ENCODE measurements around the gene SYNC. TPM values are rescaled to one million over a fixed set of nuclear protein-coding genes. Genes with fewer than 3 reads are reported as not detected.
"Not testable (repeated sequence)": the region's sequence is repeated elsewhere in the genome, so short reads cannot be mapped to it uniquely, and the experiment has no call there.

Gene SYNC
- total and polyA plus RNA-seq, 5 donors: 14.1 to 33.6 (median 20.2) TPM

- DNase-seq: peak in 1 of 3 donors; percentile 14
- WGBS: 86% methylated on average over 4 of the region's 4 CpGs
- Histone ChIP-seq H3K27ac (ENCODE audit: low read length) (no peak overlapping the region), H3K4me1 (ENCODE audit: control insufficient read depth, insufficient read depth, low read length) (peaks cover under 1% of the 10 kb centered on the region), H3K27me3 (ENCODE audit: control insufficient read depth, insufficient read depth) (no peaks in the 10 kb centered on the region), H3K9me3 (ENCODE audit: control insufficient read depth, low read length) (no peaks in the 10 kb centered on the region), H3K4me3 (ENCODE audit: low read length) (no peak overlapping the region)
- intact Hi-C loops (cut with DNase I): loop anchor here in 2 of 4 donors (10.0 kb wide), 3 partner anchors 55 to 365 kb away; partner anchors contain the start of genes AZIN2 (in 1 of the 2) and FNDC5 (in 1 of the 2)
- no peak for ATAC-seq
Observed at GRCh38 chr1:32719681-32720275, 17.2 kb upstream of the SYNC start.

DNA sequence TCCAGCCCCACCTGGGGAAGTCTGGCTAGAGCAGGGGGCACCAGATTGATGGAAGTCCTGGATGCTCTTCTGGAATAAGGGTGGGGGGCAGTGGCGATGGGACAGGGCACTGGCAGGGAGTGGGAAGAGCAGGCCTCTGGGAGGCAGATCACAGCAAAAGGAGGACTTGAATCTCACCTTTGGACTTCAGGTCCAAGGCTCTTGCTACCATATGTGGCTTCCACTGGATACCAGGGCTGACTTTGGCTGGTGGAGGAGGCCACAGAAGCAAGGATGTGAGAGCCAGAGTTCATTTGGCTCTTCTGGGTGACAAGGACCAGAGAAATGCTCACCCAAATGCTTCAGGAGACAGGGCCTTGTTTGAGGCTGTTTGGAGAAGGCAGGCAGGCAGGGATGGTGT, 16.0 kb upstream of the SYNC start:
- no peaks in the 10 kb centered on the region for H3K27me3 ChIP-seq (ENCODE audit: control insufficient read depth, insufficient read depth)
- H3K27ac ChIP-seq (ENCODE audit: low read length): no peak overlapping the region
- peak in 1 of 3 donors; percentile 10 for DNase-seq
- WGBS: 90% methylated on average over 1 of the region's 1 CpG
- no peaks in the 10 kb centered on the region for H3K9me3 ChIP-seq (ENCODE audit: control insufficient read depth, low read length)
- intact Hi-C loops (cut with DNase I): loop anchor here in 2 of 4 donors (10.0 kb wide), 3 partner anchors 56 to 366 kb away; partner anchors contain the start of genes AZIN2 (in 1 of the 2) and FNDC5 (in 1 of the 2)
- ATAC-seq: no peak
- no peaks in the 10 kb centered on the region for H3K4me1 ChIP-seq (ENCODE audit: control insufficient read depth, insufficient read depth, low read length)
- no peak overlapping the region for H3K4me3 ChIP-seq (ENCODE audit: low read length)

DNA sequence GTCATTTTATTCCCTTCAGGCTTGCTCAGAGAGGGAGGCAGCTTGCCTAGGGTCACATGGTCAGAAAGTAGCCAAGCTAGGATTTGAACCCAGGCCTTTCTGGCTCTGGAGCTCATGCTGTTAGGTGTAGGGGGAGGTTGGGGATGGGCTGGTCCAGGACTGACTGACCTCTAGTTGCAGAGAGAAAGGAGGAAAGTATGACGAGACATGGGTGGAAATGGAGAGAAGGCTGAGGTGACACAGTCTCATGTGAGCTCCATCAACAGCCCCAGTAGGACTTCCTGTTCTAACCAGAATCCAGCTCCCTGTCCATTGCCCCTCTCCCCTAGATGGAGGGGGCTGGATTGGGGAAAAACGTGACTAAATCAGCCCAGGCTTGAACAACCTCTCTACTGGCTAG, 15.5 kb upstream of the SYNC start:
- H3K27ac ChIP-seq (ENCODE audit: low read length): no peak overlapping the region
- intact Hi-C loops (cut with DNase I): loop anchor here in 2 of 4 donors (10.0 kb wide), 3 partner anchors 57 to 367 kb away; partner anchors contain the start of genes AZIN2 (in 1 of the 2) and FNDC5 (in 1 of the 2)
- H3K4me1 ChIP-seq (ENCODE audit: control insufficient read depth, insufficient read depth, low read length): no peaks in the 10 kb centered on the region
- H3K9me3 ChIP-seq (ENCODE audit: control insufficient read depth, low read length): no peaks in the 10 kb centered on the region
- no peak overlapping the region for H3K4me3 ChIP-seq (ENCODE audit: low read length)
- DNase-seq (no peak), ATAC-seq (no peak)
- WGBS: 74% methylated on average over 2 of the region's 2 CpGs
- H3K27me3 ChIP-seq (ENCODE audit: control insufficient read depth, insufficient read depth): no peaks in the 10 kb centered on the region

DNA sequence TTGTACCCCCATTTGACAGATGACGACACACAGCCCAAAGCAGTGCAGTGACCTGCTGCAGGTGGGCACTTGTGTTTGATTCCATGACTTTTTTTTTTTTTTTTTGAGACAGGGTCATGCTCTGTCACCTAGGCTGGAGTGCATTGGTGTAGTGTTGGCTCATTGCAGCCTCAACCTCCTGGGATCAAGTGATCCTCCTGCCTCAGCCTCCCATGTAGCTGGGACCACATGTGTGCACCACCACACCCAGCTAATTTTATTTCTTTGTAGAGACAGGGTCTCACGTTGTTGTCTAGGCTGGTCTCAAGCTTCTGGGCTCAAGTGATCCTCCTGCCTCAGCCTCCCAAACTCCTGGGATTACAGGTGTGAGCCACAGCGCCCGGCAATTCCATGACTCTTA, 14.9 kb upstream of the SYNC start:
- H3K27ac ChIP-seq (ENCODE audit: low read length): no peak overlapping the region
- intact Hi-C loops (cut with DNase I): loop anchor here in 2 of 4 donors (10.0 kb wide), 3 partner anchors 57 to 367 kb away; partner anchors contain the start of genes AZIN2 (in 1 of the 2) and FNDC5 (in 1 of the 2)
- H3K4me1 ChIP-seq (ENCODE audit: control insufficient read depth, insufficient read depth, low read length): no peaks in the 10 kb centered on the region
- no peak overlapping the region for H3K4me3 ChIP-seq (ENCODE audit: low read length)
- WGBS: 93% methylated on average over 4 of the region's 4 CpGs
- ATAC-seq: no peak
- H3K27me3 ChIP-seq (ENCODE audit: control insufficient read depth, insufficient read depth): no peaks in the 10 kb centered on the region
- DNase-seq: peak in 1 of 3 donors; percentile 8
- H3K9me3 ChIP-seq (ENCODE audit: control insufficient read depth, low read length): no peaks in the 10 kb centered on the region

GRCh38 chr1:32716312-32717148, 14.0 kb upstream of the SYNC start:
- DNase-seq (peak; percentile 53 to 78 (median 73)), ATAC-seq (peak; percentile 52 to 75)
- intact Hi-C loops (cut with DNase I): loop anchor here in 2 of 4 donors (10.0 kb wide), 3 partner anchors 58 to 368 kb away; partner anchors contain the start of genes AZIN2 (in 1 of the 2) and FNDC5 (in 1 of the 2)
- Histone ChIP-seq H3K27me3 (ENCODE audit: control insufficient read depth, insufficient read depth) (no peaks in the 10 kb centered on the region), H3K4me1 (ENCODE audit: control insufficient read depth, insufficient read depth, low read length) (no peaks in the 10 kb centered on the region), H3K27ac (ENCODE audit: low read length) (no peak overlapping the region), H3K9me3 (ENCODE audit: control insufficient read depth, low read length) (no peaks in the 10 kb centered on the region), H3K4me3 (ENCODE audit: low read length) (no peak overlapping the region)
- 27% methylated on average over 9 of the region's 9 CpGs for WGBS

DNA sequence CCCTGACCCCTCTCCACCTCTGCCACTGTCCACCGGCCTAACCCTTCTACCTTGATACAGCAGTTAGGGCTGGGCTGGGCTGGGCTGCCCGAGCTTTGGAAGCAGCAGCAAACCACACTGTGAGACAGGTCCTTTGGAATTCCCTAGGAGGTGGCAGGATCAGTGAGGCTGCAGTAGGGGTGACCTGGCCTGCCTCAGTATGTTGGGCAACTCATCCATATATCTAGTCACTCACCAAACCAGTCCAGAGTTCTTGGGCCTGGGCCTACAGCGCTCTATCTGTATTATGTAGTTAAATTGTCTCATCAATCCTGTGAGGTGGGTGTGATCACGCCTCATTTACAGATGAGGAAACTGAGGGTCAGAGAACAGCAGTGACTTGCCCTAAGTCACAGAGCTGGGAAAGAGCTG, 13.3 kb upstream of the SYNC start:
- no peaks in the 10 kb centered on the region for H3K4me1 ChIP-seq (ENCODE audit: control insufficient read depth, insufficient read depth, low read length)
- DNase-seq (peak in 1 of 3 donors; percentile 13), ATAC-seq (no peak)
- H3K4me3 ChIP-seq (ENCODE audit: low read length): no peak overlapping the region
- H3K9me3 ChIP-seq (ENCODE audit: control insufficient read depth, low read length): no peaks in the 10 kb centered on the region
- H3K27ac ChIP-seq (ENCODE audit: low read length): no peak overlapping the region
- H3K27me3 ChIP-seq (ENCODE audit: control insufficient read depth, insufficient read depth): no peaks in the 10 kb centered on the region
- WGBS: 96% methylated on average over 4 of the region's 4 CpGs
- intact Hi-C loops (cut with DNase I): loop anchor here in 2 of 4 donors (10.0 kb wide), 3 partner anchors 59 to 369 kb away; partner anchors contain the start of genes AZIN2 (in 1 of the 2) and FNDC5 (in 1 of the 2)

DNA sequence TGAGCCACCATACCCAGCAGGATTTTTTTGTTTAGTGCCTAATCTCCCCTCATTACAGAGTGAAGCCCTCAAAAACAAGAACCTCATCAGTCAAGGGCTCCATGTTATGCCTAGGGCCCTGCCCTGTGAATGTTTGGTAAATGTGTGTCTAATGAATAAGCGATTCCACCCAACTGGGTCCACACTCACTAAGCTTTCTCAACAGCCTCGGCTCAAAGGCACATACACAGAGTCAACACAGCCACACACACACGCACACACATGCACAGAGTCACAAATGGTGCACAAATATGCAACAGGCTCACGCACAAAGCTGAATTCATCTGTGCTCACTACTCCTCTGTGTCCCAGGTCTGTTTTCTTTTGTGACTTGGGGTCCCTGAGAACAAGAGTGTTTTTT, 11.7 kb upstream of the SYNC start:
- no peaks in the 10 kb centered on the region for H3K9me3 ChIP-seq (ENCODE audit: control insufficient read depth, low read length)
- no peaks in the 10 kb centered on the region for H3K27me3 ChIP-seq (ENCODE audit: control insufficient read depth, insufficient read depth)
- intact Hi-C loops (cut with DNase I): loop anchor here in 2 of 4 donors (10.0 kb wide), 3 partner anchors 61 to 371 kb away; partner anchors contain the start of genes AZIN2 (in 1 of the 2) and FNDC5 (in 1 of the 2)
- DNase-seq (no peak), ATAC-seq (no peak)
- H3K27ac ChIP-seq (ENCODE audit: low read length): no peak overlapping the region
- no peak overlapping the region for H3K4me3 ChIP-seq (ENCODE audit: low read length)
- H3K4me1 ChIP-seq (ENCODE audit: control insufficient read depth, insufficient read depth, low read length): no peaks in the 10 kb centered on the region
- WGBS: 86% methylated on average over 4 of the region's 4 CpGs

- no peak overlapping the region for H3K27ac ChIP-seq (ENCODE audit: low read length)
- H3K4me3 ChIP-seq (ENCODE audit: low read length): no peak overlapping the region
- 86% methylated on average over 10 of the region's 10 CpGs for WGBS
- H3K27me3 ChIP-seq (ENCODE audit: control insufficient read depth, insufficient read depth): no peaks in the 10 kb centered on the region
- intact Hi-C loops (cut with DNase I): loop anchor here in 3 of 4 donors (2.0 to 10.0 kb wide), 4 partner anchors 60 to 372 kb away; partner anchors contain the start of genes AZIN2 (in 1 of the 3) and FNDC5 (in 1 of the 3)
- ATAC-seq: no peak
- peak in 1 of 3 donors; percentile 19 for DNase-seq
- no peaks in the 10 kb centered on the region for H3K4me1 ChIP-seq (ENCODE audit: control insufficient read depth, insufficient read depth, low read length)
- H3K9me3 ChIP-seq (ENCODE audit: control insufficient read depth, low read length): no peaks in the 10 kb centered on the region
Observed at GRCh38 chr1:32713081-32713480, 10.5 kb upstream of the SYNC start.

GRCh38 chr1:32711221-32711620, 8.7 kb upstream of the SYNC start:
- H3K9me3 ChIP-seq (ENCODE audit: control insufficient read depth, low read length); H3K27ac ChIP-seq (ENCODE audit: low read length); H3K27me3 ChIP-seq (ENCODE audit: control insufficient read depth, insufficient read depth); ATAC-seq; H3K4me3 ChIP-seq (ENCODE audit: low read length); H3K4me1 ChIP-seq (ENCODE audit: control insufficient read depth, insufficient read depth, low read length): not testable (repeated sequence)
- intact Hi-C loops (cut with DNase I): loop anchor here in 2 of 4 donors (10.0 kb wide), 3 partner anchors 64 to 374 kb away; partner anchors contain the start of genes AZIN2 (in 1 of the 2) and FNDC5 (in 1 of the 2)
- WGBS: 75% methylated on average over 4 of the region's 4 CpGs
- peak in 1 of 3 donors; percentile 7 for DNase-seq

GRCh38 chr1:32709476-32709875, 6.9 kb upstream of the SYNC start:
- WGBS: 67% methylated on average over 5 of the region's 5 CpGs
- intact Hi-C loops (cut with DNase I): loop anchor here in 1 of 4 donors (10.0 kb wide), 1 partner anchor 165 kb away; the partner anchor contains the start of gene FNDC5
- Histone ChIP-seq H3K9me3 (ENCODE audit: control insufficient read depth, low read length) (no peaks in the 10 kb centered on the region), H3K27ac (ENCODE audit: low read length) (no peak overlapping the region), H3K4me3 (ENCODE audit: low read length) (no peak overlapping the region), H3K4me1 (ENCODE audit: control insufficient read depth, insufficient read depth, low read length) (no peaks in the 10 kb centered on the region), H3K27me3 (ENCODE audit: control insufficient read depth, insufficient read depth) (no peaks in the 10 kb centered on the region)
- DNase-seq: no peak
- ATAC-seq: no peak
